GM12872 (cell line): ENCODE data around the gene TBC1D22A.

Experiments used
- CTCF ChIP-seq: IDR thresholded peaks from 3 replicates; pipeline ENCODE4 v1.5.1; 2011; ENCODE audit warnings: low read depth, mild to moderate bottlenecking, low read length, moderate library complexity; ENCODE audit not compliant: insufficient read depth

TBC1D22A gene

DNA sequence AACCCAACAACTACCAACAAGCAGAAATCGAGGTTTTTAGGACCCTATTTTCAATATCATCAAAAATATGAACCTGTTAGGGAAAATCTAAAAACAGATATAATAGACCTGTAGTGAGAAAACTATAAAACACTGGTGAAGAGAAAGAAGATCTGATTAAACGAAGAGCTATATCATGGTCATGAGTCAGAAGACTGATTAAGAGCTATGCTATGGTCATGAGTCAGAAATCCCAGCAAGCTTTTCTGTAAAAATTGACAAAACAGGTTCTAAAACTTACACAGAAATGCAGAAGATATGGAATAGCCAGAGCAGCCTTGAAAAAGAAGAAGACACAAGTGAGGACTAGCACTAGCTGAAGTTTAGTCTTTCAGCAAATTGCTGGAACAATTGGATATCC, 345.0 kb downstream of the TBC1D22A start:
- no peak for TF ChIP-seq CTCF

- TF ChIP-seq CTCF = no peak
These were observed 348.5 kb downstream of the TBC1D22A start for GRCh38 chr22:47110817-47111443.

- no peak for TF ChIP-seq CTCF
These were observed 349.5 kb downstream of the TBC1D22A start for GRCh38 chr22:47111626-47112581.

- no peak for TF ChIP-seq CTCF
These were observed 350.1 kb downstream of the TBC1D22A start for GRCh38 chr22:47112582-47112965.

- TF ChIP-seq CTCF = no peak
These were observed 350.8 kb downstream of the TBC1D22A start for GRCh38 chr22:47112994-47113852.

DNA sequence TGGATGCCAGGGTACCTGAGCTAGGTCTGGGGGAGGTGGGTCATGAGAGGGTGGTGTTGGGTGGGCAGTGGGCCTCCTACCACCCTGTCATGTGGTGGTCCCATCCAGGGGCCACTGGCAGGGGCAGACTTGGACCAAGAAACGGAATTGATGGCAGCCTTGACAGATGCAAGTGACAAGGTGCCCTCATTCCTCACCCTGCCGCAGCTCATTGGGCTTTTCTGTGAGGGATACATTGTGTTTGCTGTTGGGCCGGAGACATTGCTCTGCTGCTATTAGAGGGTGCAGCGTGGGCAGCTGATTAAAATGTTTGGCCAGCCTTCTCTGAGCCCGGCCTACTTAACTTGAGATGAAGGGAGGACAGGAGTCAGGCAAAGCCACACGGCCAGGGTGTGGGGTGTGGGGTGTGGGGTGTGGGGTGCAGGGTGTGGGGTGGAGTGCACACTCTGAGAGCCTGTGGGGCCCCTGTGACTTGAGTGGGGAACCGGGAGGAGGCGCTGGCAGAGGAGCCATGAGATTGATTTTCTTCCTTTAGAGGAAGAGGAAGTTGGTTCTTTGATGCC, 351.5 kb downstream of the TBC1D22A start:
- no peak for TF ChIP-seq CTCF
